HG03135 (cell line): ENCODE results near the gene LRCH3.

Source experiments
- ATAC-seq: cut with Tn5 transposase; IDR thresholded peaks from one replicate; pipeline ENCODE4 v1.9.1; 2021; ENCODE audit warnings: mild to moderate bottlenecking, moderate library complexity; ENCODE audit not compliant: unreplicated experiment

LRCH3 gene

GRCh38 chr3:197833930-197834715 is 43.1 kb downstream of the LRCH3 start:
- ATAC-seq = no peak

- ATAC-seq = no peak
Observed at GRCh38 chr3:197835509-197835908, 44.5 kb downstream of the LRCH3 start.

- ATAC-seq = no peak
Observed at GRCh38 chr3:197836244-197836643, 45.2 kb downstream of the LRCH3 start.

- ATAC-seq = no peak
Observed at GRCh38 chr3:197837282-197837681, 46.2 kb downstream of the LRCH3 start.

- ATAC-seq = no peak
Observed at GRCh38 chr3:197841789-197842188, 50.7 kb downstream of the LRCH3 start.

- no peak for ATAC-seq
Observed at GRCh38 chr3:197846491-197846890, 55.4 kb downstream of the LRCH3 start.

GRCh38 chr3:197847866-197848401 is 56.9 kb downstream of the LRCH3 start:
- ATAC-seq = peak; percentile 84

- ATAC-seq = no peak
Observed at GRCh38 chr3:197854596-197855343, 63.7 kb downstream of the LRCH3 start.

- no peak for ATAC-seq
Observed at GRCh38 chr3:197855571-197855970, 64.5 kb downstream of the LRCH3 start.

GRCh38 chr3:197856199-197856816 is 65.3 kb downstream of the LRCH3 start:
- ATAC-seq = no peak

- no peak for ATAC-seq
Observed at GRCh38 chr3:197858133-197858532, 67.1 kb downstream of the LRCH3 start.

- no peak for ATAC-seq
Observed at GRCh38 chr3:197858598-197858997, 67.5 kb downstream of the LRCH3 start.

- no peak for ATAC-seq
Observed at GRCh38 chr3:197866035-197866434, 75.0 kb downstream of the LRCH3 start.

GRCh38 chr3:197873329-197873728 is 82.3 kb downstream of the LRCH3 start:
- no peak for ATAC-seq

- no peak for ATAC-seq
Observed at GRCh38 chr3:197874064-197874463, 83.0 kb downstream of the LRCH3 start.

- ATAC-seq = no peak
Observed at GRCh38 chr3:197874653-197875052, 83.6 kb downstream of the LRCH3 start.

- no peak for ATAC-seq
Observed at GRCh38 chr3:197877902-197878301, 86.8 kb downstream of the LRCH3 start.

GRCh38 chr3:197878427-197878826 is 87.4 kb downstream of the LRCH3 start:
- ATAC-seq = no peak

- no peak for ATAC-seq
Observed at GRCh38 chr3:197880491-197881269, 89.6 kb downstream of the LRCH3 start.

GRCh38 chr3:197881270-197881969 is 90.4 kb downstream of the LRCH3 start:
- no peak for ATAC-seq
